SK-N-MC (cell line): ENCODE results near the gene MAP3K12.

ENCODE experiments used
- DNase-seq: peaks from one replicate; pipeline ENCODE4 v3.0.0-alpha.2; 2011; ENCODE audit warnings: low read depth, low spot score
- H3K27ac ChIP-seq: fragments of 200-600 bp; sonication (generic); 2 replicates; pipeline ENCODE4 v1.5.1; 2016; ENCODE audit warnings: mixed run types
- H3K36me3 ChIP-seq: fragments of 200-600 bp; sonication (generic); 2 replicates; pipeline ENCODE4 v1.6.1; 2017; ENCODE audit warnings: antibody characterized with exemption, low read length, mixed read lengths; ENCODE audit not compliant: insufficient read depth
- H3K4me3 ChIP-seq: fragments of 200-600 bp; sonication (generic); 2 replicates; pipeline ENCODE4 v1.5.1; 2016
- H3K9ac ChIP-seq: fragments of 200-600 bp; sonication (generic); 2 replicates; pipeline ENCODE4 v1.8.0; 2017; ENCODE audit warnings: mixed run types, mixed read lengths; ENCODE audit not compliant: insufficient read length
- H3K9me3 ChIP-seq: fragments of 200-600 bp; sonication (generic); 2 replicates; pipeline ENCODE4 v1.6.1; 2017; ENCODE audit warnings: low read depth, mild to moderate bottlenecking, antibody characterized with exemption, low read length, moderate library complexity, mixed read lengths
- EZH2 ChIP-seq: fragments of 200-600 bp; sonication (generic); IDR thresholded peaks from one replicate; pipeline ENCODE4 v1.6.1; 2017; ENCODE audit warnings: antibody characterized with exemption
- FOXP2 ChIP-seq: optimal IDR thresholded peaks from 2 replicates; pipeline ENCODE3; 2011; ENCODE audit warnings: mild to moderate bottlenecking, moderate library complexity; ENCODE audit not compliant: insufficient read depth; ENCODE audit errors: extremely low read length, control extremely low read depth
- POLR2AphosphoS5 ChIP-seq: IDR thresholded peaks from 2 replicates; pipeline ENCODE4 v1.6.1; 2012; ENCODE audit warnings: mild to moderate bottlenecking, low read depth, low read length, borderline replicate concordance

MAP3K12 gene

GRCh38 chr12:53492830-53493609, 6.2 kb downstream of the MAP3K12 start:
- TF ChIP-seq POLR2AphosphoS5: peak; percentile 70
- no peak for TF ChIP-seq EZH2
- Histone ChIP-seq H3K36me3 (no peaks in the 10 kb centered on the region), H3K27ac (peak overlapping the region; percentile 66), H3K9me3 (no peaks in the 10 kb centered on the region), H3K9ac (peak overlapping the region; percentile 20), H3K4me3 (peak overlapping the region; percentile 76)
- DNase-seq: no peak

GRCh38 chr12:53492188-53492587, 7.1 kb downstream of the MAP3K12 start:
- TF ChIP-seq EZH2 (no peak), POLR2AphosphoS5 (no peak), FOXP2 (no peak)
- H3K27ac ChIP-seq: 0 out of 2 replicates have a peak overlapping the region, but pooled peaks have one; percentile 42

GRCh38 chr12:53489242-53489864, 9.9 kb downstream of the MAP3K12 start:
- Histone ChIP-seq H3K36me3 (peaks cover 10% of the 10 kb centered on the region; the same call in 1 of the 2 replicates), H3K9me3 (no peaks in the 10 kb centered on the region), H3K4me3 (no peak overlapping the region), H3K9ac (no peak overlapping the region), H3K27ac (0 out of 2 replicates have a peak overlapping the region, but pooled peaks have one; percentile 35)
- DNase-seq: no peak
- TF ChIP-seq EZH2 (no peak), POLR2AphosphoS5 (no peak), FOXP2 (no peak)

More at GRCh38 chr12:53492188-53492587, 7.1 kb downstream of the MAP3K12 start:
- DNase-seq: no peak
- Histone ChIP-seq H3K9me3 (no peaks in the 10 kb centered on the region), H3K36me3 (no peaks in the 10 kb centered on the region; the same call in 1 of the 2 replicates), H3K9ac (no peak overlapping the region), H3K4me3 (peak overlapping the region; percentile 76)

GRCh38 chr12:53486736-53487487, 12.3 kb downstream of the MAP3K12 start:
- Histone ChIP-seq H3K4me3 (no peak overlapping the region), H3K27ac (no peak overlapping the region), H3K9me3 (no peaks in the 10 kb centered on the region), H3K36me3 (peaks cover 19% of the 10 kb centered on the region), H3K9ac (no peak overlapping the region)
- no peak for DNase-seq
- TF ChIP-seq EZH2: no peak
- TF ChIP-seq POLR2AphosphoS5: no peak; the same call in 1 of the 2 replicates

- no peak overlapping the region for H3K4me3 ChIP-seq
- peaks cover 27% of the 10 kb centered on the region for H3K36me3 ChIP-seq
- TF ChIP-seq FOXP2 (no peak), POLR2AphosphoS5 (no peak; the same call in none of the 2 replicates), EZH2 (no peak)
- DNase-seq: no peak
- no peak overlapping the region for H3K9ac ChIP-seq
- no peak overlapping the region for H3K27ac ChIP-seq
- no peaks in the 10 kb centered on the region for H3K9me3 ChIP-seq
These were observed 13.1 kb downstream of the MAP3K12 start for GRCh38 chr12:53485955-53486735.

- peak overlapping the region; percentile 61; the same call in 1 of the 2 replicates for H3K27ac ChIP-seq
- no peak overlapping the region for H3K4me3 ChIP-seq
- peak; percentile 43; the same call in 1 of the 2 replicates for TF ChIP-seq POLR2AphosphoS5
- TF ChIP-seq EZH2: no peak
- no peaks in the 10 kb centered on the region for H3K9me3 ChIP-seq
- H3K9ac ChIP-seq: no peak overlapping the region
- peaks cover 38% of the 10 kb centered on the region for H3K36me3 ChIP-seq
- DNase-seq: no peak
These were observed 14.3 kb downstream of the MAP3K12 start for GRCh38 chr12:53484686-53485575.

- TF ChIP-seq EZH2 (no peak), POLR2AphosphoS5 (no peak), FOXP2 (no peak)
- no peak overlapping the region for H3K9ac ChIP-seq
- peaks cover 48% of the 10 kb centered on the region for H3K36me3 ChIP-seq
- no peaks in the 10 kb centered on the region for H3K9me3 ChIP-seq
- no peak for DNase-seq
- H3K27ac ChIP-seq: peak overlapping the region; percentile 61; the same call in 1 of the 2 replicates
- H3K4me3 ChIP-seq: no peak overlapping the region
These were observed 15.3 kb downstream of the MAP3K12 start for GRCh38 chr12:53483979-53484377.
